ENCODE measurements around the gene SRD5A3.

Gene SRD5A3

DNA sequence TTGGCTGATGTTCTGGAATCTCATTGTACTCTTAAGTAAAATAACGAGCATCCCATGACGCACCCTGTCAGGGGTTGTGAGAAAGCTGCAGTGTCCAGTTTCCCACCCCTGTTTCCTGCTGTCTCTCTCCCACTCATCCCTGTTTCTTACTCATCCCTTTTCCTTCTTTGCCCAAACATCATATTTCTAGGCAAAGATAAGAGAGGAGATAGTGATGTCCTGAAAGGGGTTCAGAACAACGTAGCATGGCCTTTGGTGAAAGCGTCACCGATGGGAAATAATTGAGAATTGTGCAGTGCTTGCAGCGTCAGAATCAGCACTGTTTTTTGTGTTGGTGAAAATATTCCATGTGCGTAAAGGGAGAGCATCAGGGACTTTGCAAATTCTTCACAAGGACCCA is 26.2 kb downstream of the SRD5A3 start:
- TF ChIP-seq, protein P1, sequence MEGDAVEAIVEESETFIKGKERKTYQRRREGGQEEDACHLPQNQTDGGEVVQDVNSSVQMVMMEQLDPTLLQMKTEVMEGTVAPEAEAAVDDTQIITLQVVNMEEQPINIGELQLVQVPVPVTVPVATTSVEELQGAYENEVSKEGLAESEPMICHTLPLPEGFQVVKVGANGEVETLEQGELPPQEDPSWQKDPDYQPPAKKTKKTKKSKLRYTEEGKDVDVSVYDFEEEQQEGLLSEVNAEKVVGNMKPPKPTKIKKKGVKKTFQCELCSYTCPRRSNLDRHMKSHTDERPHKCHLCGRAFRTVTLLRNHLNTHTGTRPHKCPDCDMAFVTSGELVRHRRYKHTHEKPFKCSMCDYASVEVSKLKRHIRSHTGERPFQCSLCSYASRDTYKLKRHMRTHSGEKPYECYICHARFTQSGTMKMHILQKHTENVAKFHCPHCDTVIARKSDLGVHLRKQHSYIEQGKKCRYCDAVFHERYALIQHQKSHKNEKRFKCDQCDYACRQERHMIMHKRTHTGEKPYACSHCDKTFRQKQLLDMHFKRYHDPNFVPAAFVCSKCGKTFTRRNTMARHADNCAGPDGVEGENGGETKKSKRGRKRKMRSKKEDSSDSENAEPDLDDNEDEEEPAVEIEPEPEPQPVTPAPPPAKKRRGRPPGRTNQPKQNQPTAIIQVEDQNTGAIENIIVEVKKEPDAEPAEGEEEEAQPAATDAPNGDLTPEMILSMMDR (IDR thresholded peaks at IDR 0.05; ENCODE audit: insufficient read depth, low read depth, low read length, missing control alignments): no peak

DNA sequence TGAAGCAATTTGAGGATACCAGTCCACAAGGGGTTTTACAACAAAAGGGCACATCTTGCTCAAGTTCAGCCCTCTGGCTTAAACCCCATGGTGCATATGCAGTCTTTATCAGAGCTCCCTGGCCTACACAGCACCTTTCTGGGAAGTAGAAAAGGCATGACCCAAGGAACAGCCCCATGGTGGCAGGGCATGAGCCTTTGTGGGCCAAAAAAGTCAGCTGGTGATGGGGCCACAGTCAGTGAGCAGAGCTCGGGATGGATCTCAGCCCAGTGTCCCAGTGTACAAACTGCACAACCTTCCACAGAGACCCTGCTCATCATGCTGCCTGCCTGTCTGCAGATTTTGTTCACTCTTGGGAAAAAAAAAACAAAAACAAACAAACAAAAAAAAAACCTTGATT is 27.4 kb downstream of the SRD5A3 start:
- no peak overlapping the region for H3K4me3 ChIP-seq (ENCODE audit: low read depth, low read length)
- TF ChIP-seq, protein P1 (IDR thresholded peaks at IDR 0.05; ENCODE audit: insufficient read depth, low read depth, low read length, missing control alignments): no peak
- no peak for DNase-seq (ENCODE audit: low read depth)

More for the DNA sequence above, 26.2 kb downstream of the SRD5A3 start:
- H3K4me3 ChIP-seq (ENCODE audit: low read depth, low read length): no peak overlapping the region
- no peak for DNase-seq (ENCODE audit: low read depth)

DNA sequence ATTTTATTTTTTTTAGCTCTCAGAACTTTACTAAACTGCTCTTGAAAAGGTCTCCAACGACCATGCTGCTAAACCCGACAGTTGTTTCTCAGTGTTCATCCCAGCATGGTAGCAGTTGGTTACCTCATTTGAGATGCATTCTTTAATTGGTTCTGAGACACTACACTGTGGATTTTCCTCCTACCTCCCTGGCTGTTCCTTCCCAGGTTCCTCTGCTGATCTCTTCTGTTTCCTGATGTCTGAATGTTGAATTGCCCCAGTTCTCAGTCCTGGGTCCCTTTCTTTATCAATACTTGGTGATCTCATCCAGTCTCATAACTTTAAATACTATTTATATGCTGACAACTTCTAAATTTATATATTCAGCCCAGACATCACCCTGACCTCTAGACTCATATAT is 30.7 kb downstream of the SRD5A3 start:
- TF ChIP-seq, protein P1 (IDR thresholded peaks at IDR 0.05; ENCODE audit: insufficient read depth, low read depth, low read length, missing control alignments): no peak
- H3K4me3 ChIP-seq (ENCODE audit: low read depth, low read length): no peak overlapping the region

DNA sequence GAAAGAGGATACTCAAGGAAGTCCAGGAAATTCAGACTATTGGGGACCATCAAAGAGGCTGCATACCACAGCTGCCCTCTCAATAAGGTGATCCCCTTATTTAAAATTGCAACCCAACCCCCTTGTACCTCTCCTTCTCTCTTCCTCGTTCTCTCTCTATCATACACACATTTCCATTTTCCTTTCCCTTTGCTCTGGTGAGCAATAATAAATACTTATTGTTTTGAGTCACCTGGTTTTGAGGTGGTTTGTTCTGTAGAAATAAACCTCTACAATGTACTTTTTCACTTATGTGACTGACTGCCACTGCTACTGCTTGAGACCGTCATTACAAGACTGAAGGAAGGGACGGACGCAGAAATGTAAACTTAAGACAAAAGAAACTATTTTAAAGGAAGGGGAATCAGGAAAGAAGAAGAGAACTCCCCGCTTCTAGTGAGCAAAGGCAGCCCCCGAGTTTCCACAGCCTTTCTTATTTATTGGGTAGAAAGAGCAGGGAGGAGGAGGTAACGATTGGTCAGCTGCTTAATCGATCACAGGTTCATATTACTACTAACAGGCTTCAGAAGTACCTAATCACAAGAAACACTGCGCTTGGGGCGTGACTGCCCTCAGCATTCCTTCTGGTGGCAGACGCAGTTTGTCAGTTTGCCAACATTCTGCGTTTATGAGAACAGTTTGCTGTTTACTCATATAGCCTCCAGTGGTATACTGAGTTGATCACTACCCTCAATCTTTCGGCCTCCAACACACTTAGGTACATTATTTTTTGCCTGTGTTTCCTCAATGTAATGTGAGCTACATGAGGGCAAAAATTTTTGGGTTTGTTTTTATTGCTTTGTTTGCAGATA is 32.8 kb downstream of the SRD5A3 start:
- TF ChIP-seq, protein P1 (IDR thresholded peaks at IDR 0.05; ENCODE audit: insufficient read depth, low read depth, low read length, missing control alignments): no peak
- H3K4me3 ChIP-seq (ENCODE audit: low read depth, low read length): no peak overlapping the region
- no peak for DNase-seq (ENCODE audit: low read depth)

More for the DNA sequence above, 30.7 kb downstream of the SRD5A3 start:
- DNase-seq (ENCODE audit: low read depth): no peak

DNA sequence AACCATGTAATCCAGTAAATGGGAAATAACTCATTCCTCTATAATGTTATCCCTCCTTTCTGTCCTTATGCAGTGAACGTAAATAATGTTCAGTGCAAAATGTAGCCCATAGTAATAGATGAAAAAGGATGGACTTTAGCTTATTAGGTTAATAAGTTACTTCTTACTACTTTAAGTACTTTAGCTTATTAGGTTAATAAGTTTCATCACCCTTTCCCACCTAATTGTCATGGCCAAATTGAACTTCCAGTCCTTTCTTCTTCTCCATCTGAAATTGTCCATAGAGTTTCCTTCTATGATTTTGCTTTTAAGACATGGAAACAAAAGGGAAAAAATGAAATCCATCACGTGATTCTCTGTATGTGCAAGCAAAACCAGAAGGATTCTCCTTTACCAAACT is 34.5 kb downstream of the SRD5A3 start:
- H3K4me3 ChIP-seq (ENCODE audit: low read depth, low read length): no peak overlapping the region
- TF ChIP-seq, protein P1 (IDR thresholded peaks at IDR 0.05; ENCODE audit: insufficient read depth, low read depth, low read length, missing control alignments): no peak
- no peak for DNase-seq (ENCODE audit: low read depth)

DNA sequence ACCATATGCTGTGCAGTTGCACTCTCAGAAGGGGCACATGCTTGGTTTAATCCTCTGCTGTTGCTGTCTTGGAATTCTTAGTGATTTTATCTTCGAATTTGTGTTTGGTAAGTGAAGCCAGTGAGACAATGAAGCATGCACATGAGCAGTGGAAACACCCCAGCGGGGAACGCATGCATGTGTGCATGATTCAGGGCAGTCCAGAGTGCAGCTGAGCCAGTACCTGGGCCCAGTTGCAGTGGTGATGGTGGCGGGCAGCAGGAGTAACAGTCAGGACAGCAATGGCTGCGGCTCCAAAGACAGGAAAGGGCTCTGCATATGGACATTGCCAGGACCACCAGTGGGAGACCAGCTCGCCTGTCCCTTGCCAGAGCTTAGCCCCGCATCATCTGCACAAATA is 35.5 kb downstream of the SRD5A3 start:
- no peak for DNase-seq (ENCODE audit: low read depth)
- no peak overlapping the region for H3K4me3 ChIP-seq (ENCODE audit: low read depth, low read length)
- TF ChIP-seq, protein P1 (IDR thresholded peaks at IDR 0.05; ENCODE audit: insufficient read depth, low read depth, low read length, missing control alignments): no peak

Measured in GM12865 (cell line).